Stomach (tissue), 4 donors: ENCODE results near the gene PTGDR.

Source experiments
- POLR2A ChIP-seq, 4 donors: fragments of 450-650 bp; IDR thresholded peaks; one replicate each; pipeline ENCODE4 v1.6.1; 2016; ENCODE audit warnings: antibody characterized with exemption in 4 of 4, control low read depth in 2 of 4, mild to moderate bottlenecking in 1 of 4, moderate library complexity in 1 of 4
- POLR2AphosphoS5 ChIP-seq, 3 donors: sonication (generic); formaldehyde crosslinking; IDR thresholded peaks; one replicate each; pipeline ENCODE4 v1.6.1; 2016; ENCODE audit warnings: antibody characterized with exemption in 3 of 3
- TF ChIP-seq, protein P1 (sequence below), 7 experiments: fragments of 450-650 bp in 4 of 7; fragments of 200-600 bp in 3 of 7; sonication (generic) in 3 of 7; IDR thresholded peaks; one replicate each; pipeline ENCODE4 v1.5.1; 2016 to 2019; ENCODE audit warnings: antibody characterized with exemption in 7 of 7, control low read depth in 2 of 7, mild to moderate bottlenecking in 1 of 7

DNA sequence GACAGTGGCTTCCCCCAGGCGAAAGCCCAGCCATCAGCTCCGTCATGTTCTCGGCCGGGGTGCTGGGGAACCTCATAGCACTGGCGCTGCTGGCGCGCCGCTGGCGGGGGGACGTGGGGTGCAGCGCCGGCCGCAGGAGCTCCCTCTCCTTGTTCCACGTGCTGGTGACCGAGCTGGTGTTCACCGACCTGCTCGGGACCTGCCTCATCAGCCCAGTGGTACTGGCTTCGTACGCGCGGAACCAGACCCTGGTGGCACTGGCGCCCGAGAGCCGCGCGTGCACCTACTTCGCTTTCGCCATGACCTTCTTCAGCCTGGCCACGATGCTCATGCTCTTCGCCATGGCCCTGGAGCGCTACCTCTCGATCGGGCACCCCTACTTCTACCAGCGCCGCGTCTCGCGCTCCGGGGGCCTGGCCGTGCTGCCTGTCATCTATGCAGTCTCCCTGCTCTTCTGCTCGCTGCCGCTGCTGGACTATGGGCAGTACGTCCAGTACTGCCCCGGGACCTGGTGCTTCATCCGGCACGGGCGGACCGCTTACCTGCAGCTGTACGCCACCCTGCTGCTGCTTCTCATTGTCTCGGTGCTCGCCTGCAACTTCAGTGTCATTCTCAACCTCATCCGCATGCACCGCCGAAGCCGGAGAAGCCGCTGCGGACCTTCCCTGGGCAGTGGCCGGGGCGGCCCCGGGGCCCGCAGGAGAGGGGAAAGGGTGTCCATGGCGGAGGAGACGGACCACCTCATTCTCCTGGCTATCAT lies 47.3 kb downstream of the PTGDR start:
- no peak for TF ChIP-seq POLR2AphosphoS5 (IDR thresholded peaks at IDR 0.05)
- TF ChIP-seq, protein P1, sequence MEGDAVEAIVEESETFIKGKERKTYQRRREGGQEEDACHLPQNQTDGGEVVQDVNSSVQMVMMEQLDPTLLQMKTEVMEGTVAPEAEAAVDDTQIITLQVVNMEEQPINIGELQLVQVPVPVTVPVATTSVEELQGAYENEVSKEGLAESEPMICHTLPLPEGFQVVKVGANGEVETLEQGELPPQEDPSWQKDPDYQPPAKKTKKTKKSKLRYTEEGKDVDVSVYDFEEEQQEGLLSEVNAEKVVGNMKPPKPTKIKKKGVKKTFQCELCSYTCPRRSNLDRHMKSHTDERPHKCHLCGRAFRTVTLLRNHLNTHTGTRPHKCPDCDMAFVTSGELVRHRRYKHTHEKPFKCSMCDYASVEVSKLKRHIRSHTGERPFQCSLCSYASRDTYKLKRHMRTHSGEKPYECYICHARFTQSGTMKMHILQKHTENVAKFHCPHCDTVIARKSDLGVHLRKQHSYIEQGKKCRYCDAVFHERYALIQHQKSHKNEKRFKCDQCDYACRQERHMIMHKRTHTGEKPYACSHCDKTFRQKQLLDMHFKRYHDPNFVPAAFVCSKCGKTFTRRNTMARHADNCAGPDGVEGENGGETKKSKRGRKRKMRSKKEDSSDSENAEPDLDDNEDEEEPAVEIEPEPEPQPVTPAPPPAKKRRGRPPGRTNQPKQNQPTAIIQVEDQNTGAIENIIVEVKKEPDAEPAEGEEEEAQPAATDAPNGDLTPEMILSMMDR (IDR thresholded peaks at IDR 0.05): no peak
- no peak for TF ChIP-seq POLR2A (IDR thresholded peaks at IDR 0.05)
